Lower leg skin (tissue), 3 donors: ENCODE measurements around the gene SP100.
"Not testable (repeated sequence)": the region's sequence is repeated elsewhere in the genome, so short reads cannot be mapped to it uniquely, and the experiment has no call there.

Experiments used
- POLR2A ChIP-seq, 2 donors: fragments of 450-650 bp; IDR thresholded peaks; one replicate each; pipeline ENCODE4 v1.6.1; 2016 to 2017; ENCODE audit warnings: antibody characterized with exemption in 2 of 2, mild to moderate bottlenecking in 1 of 2, moderate library complexity in 1 of 2
- TF ChIP-seq, protein P1 (sequence below), 3 donors: fragments of 450-650 bp; IDR thresholded peaks; one replicate each; pipeline ENCODE4 v1.5.1; 2016; ENCODE audit warnings: antibody characterized with exemption in 3 of 3, mild to moderate bottlenecking in 3 of 3, moderate library complexity in 2 of 3

GRCh38 chr2:230398698-230399097 is 17.3 kb upstream of the SP100 start:
- TF ChIP-seq POLR2A (IDR thresholded peaks at IDR 0.05): not testable (repeated sequence)
- TF ChIP-seq, protein P1, sequence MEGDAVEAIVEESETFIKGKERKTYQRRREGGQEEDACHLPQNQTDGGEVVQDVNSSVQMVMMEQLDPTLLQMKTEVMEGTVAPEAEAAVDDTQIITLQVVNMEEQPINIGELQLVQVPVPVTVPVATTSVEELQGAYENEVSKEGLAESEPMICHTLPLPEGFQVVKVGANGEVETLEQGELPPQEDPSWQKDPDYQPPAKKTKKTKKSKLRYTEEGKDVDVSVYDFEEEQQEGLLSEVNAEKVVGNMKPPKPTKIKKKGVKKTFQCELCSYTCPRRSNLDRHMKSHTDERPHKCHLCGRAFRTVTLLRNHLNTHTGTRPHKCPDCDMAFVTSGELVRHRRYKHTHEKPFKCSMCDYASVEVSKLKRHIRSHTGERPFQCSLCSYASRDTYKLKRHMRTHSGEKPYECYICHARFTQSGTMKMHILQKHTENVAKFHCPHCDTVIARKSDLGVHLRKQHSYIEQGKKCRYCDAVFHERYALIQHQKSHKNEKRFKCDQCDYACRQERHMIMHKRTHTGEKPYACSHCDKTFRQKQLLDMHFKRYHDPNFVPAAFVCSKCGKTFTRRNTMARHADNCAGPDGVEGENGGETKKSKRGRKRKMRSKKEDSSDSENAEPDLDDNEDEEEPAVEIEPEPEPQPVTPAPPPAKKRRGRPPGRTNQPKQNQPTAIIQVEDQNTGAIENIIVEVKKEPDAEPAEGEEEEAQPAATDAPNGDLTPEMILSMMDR (IDR thresholded peaks at IDR 0.05): not testable (repeated sequence)
